ENCODE results near the gene CLASP1.
"Not testable (repeated sequence)": the region's sequence is repeated elsewhere in the genome, so short reads cannot be mapped to it uniquely, and the experiment has no call there.

Gene CLASP1

GRCh38 chr2:121409388-121409787, 239.9 kb downstream of the CLASP1 start:
- DNase-seq = no peak

- no peak for DNase-seq
Measured at GRCh38 chr2:121408641-121409040, 240.6 kb downstream of the CLASP1 start.

- no peak for DNase-seq
Measured at GRCh38 chr2:121405233-121405632, 244.0 kb downstream of the CLASP1 start.

- no peak for DNase-seq
Measured at GRCh38 chr2:121400201-121400600, 249.1 kb downstream of the CLASP1 start.

GRCh38 chr2:121398853-121399252, 250.4 kb downstream of the CLASP1 start:
- no peak for DNase-seq

- DNase-seq = no peak
Measured at GRCh38 chr2:121390082-121390692, 259.1 kb downstream of the CLASP1 start.

- no peak for DNase-seq
Measured at GRCh38 chr2:121388371-121388770, 260.9 kb downstream of the CLASP1 start.

- DNase-seq = no peak
Measured at GRCh38 chr2:121387591-121388325, 261.5 kb downstream of the CLASP1 start.

- no peak for DNase-seq
Measured at GRCh38 chr2:121386707-121387106, 262.6 kb downstream of the CLASP1 start.

- no peak for DNase-seq
Measured at GRCh38 chr2:121386102-121386501, 263.2 kb downstream of the CLASP1 start.

- DNase-seq = no peak
Measured at GRCh38 chr2:121382744-121383143, 266.5 kb downstream of the CLASP1 start.

- no peak for DNase-seq
Measured at GRCh38 chr2:121377646-121378045, 271.6 kb downstream of the CLASP1 start.

- no peak for DNase-seq
Measured at GRCh38 chr2:121376535-121377250, 272.6 kb downstream of the CLASP1 start.

- no peak for DNase-seq
Measured at GRCh38 chr2:121375621-121376159, 273.6 kb downstream of the CLASP1 start.

GRCh38 chr2:121374412-121375075, 274.7 kb downstream of the CLASP1 start:
- not testable (repeated sequence) for DNase-seq

GRCh38 chr2:121372721-121373353, 276.4 kb downstream of the CLASP1 start:
- DNase-seq = no peak

- no peak for DNase-seq
Measured at GRCh38 chr2:121372082-121372481, 277.2 kb downstream of the CLASP1 start.

- no peak for DNase-seq
Measured at GRCh38 chr2:121368836-121369235, 280.4 kb downstream of the CLASP1 start.

- DNase-seq = no peak
Measured at GRCh38 chr2:121368155-121368554, 281.1 kb downstream of the CLASP1 start.

- no peak for DNase-seq
Measured at GRCh38 chr2:121367246-121367900, 281.9 kb downstream of the CLASP1 start.

GRCh38 chr2:121366040-121366439, 283.2 kb downstream of the CLASP1 start:
- no peak for DNase-seq

GRCh38 chr2:121365061-121365460, 284.2 kb downstream of the CLASP1 start:
- DNase-seq = no peak

Measured in stimulated activated CD4-positive, alpha-beta T cell treated with anti-CD3 and anti-CD28 coated beads, Interleukin-4, amount 100 ng/mL, for 24 hours (primary cell).